Right lobe of liver (tissue), 6 donors: Measurements from ENCODE around the gene SYNJ2. TPM values are rescaled to one million over a fixed set of nuclear protein-coding genes. Genes with fewer than 3 reads are reported as not detected.

Source experiments
- ATAC-seq, 4 donors: fragments of 200-7000 bp; cut with Tn5 transposase; one replicate each; pipeline ENCODE4 v1.9.1; 2020; ENCODE audit warnings: mild to moderate bottlenecking in 4 of 4, moderate library complexity in 4 of 4
- DNase-seq, 3 donors: peaks; one replicate each; pipeline ENCODE4 v3.0.0-alpha.2; 2020
- H3K27ac ChIP-seq, 3 donors: fragments of 200-600 bp; one replicate each; pipeline ENCODE4 v1.8.0; 2022
- H3K27me3 ChIP-seq, 2 donors: fragments of 200-600 bp; one replicate each; pipeline ENCODE4 v1.8.0; 2022
- H3K36me3 ChIP-seq, 4 donors: fragments of 200-600 bp; sonication (generic) in 1 of 4; one replicate each; pipeline versions ENCODE4 v1.5.1 to v1.8.0; 2017 to 2022; ENCODE audit warnings: control low read depth in 1 of 4
- H3K4me1 ChIP-seq, 4 donors: fragments of 200-600 bp; sonication (generic) in 1 of 4; one replicate each; pipeline versions ENCODE4 v1.5.1 to v1.8.0; 2017 to 2022; ENCODE audit warnings: control low read depth in 1 of 4
- H3K4me3 ChIP-seq, 3 donors: fragments of 200-600 bp; one replicate each; pipeline ENCODE4 v1.8.0; 2022
- H3K9me3 ChIP-seq, 4 donors: fragments of 200-600 bp; sonication (generic) in 1 of 4; one replicate each; pipeline versions ENCODE4 v1.5.1 to v1.8.0; 2017 to 2022; ENCODE audit warnings: control low read depth in 1 of 4
- POLR2A ChIP-seq: fragments of 450-650 bp; IDR thresholded peaks from one replicate; pipeline ENCODE4 v1.6.1; 2017; ENCODE audit warnings: antibody characterized with exemption, mild to moderate bottlenecking
- WGBS: methylation state at CpG from one replicate; pipeline ENCODE4 v1.1.6; 2018; ENCODE audit warnings: low coverage, low lambda C conversion rate; ENCODE audit not compliant: insufficient coverage; ENCODE audit errors: missing lambda C conversion rate; 5-methylcytosine and 5-hydroxymethylcytosine counted together
- intact Hi-C, 2 donors: fragments of 100-400 bp; cut with DNase I; formaldehyde crosslinking; loops; one replicate each; pipeline versions ENCODE4 v1.11.2 to v1.14.1; 2022
- total RNA-seq, 6 experiments: library from RNA; depleted of rRNA in 2 of 6; stranded (reverse); fragments of >200 nt in 2 of 6; fragmentation: NEBNext Ultra II Directional in 3 of 6; extraction: Animal tissue kit (Norgen Biotek cat#: 25700) in 3 of 6; gene quantifications; one replicate each; pipeline versions ENCODE4 v1.1.0 to v1.2.4, GENCODE V29; 2016 to 2023
- TF ChIP-seq, protein P1 (sequence below), 4 donors: fragments of 200-600 bp in 3 of 4; fragments of 450-650 bp in 1 of 4; IDR thresholded peaks; one replicate each; pipeline versions ENCODE4 v1.5.1 to v1.8.0; 2016 to 2022; ENCODE audit warnings: antibody characterized with exemption in 4 of 4, mild to moderate bottlenecking in 2 of 4
- donor health status: DM: no; HTN: yes; CAD: no.
- donor health status: DM: no; HTN: no; CAD: no.
- donor health status: DM: no; HTN: no; CAD: no.
- donor health status: DM: no; HTN: yes; CAD: no.
- donor health status: DM: no; HTN: yes; CAD: no.

The SYNJ2 gene
- total RNA-seq, 6 experiments from 2014 or later, result 3.2 to 7.4 (median 4.2) TPM

- intact Hi-C loops, result loop anchor here (5.0 kb wide), 2 partner anchors 91 to 96 kb away; partner anchors contain the start of gene SYNJ2 (in 1 of the 2)
- no peak for TF ChIP-seq POLR2A
- TF ChIP-seq, protein P1, sequence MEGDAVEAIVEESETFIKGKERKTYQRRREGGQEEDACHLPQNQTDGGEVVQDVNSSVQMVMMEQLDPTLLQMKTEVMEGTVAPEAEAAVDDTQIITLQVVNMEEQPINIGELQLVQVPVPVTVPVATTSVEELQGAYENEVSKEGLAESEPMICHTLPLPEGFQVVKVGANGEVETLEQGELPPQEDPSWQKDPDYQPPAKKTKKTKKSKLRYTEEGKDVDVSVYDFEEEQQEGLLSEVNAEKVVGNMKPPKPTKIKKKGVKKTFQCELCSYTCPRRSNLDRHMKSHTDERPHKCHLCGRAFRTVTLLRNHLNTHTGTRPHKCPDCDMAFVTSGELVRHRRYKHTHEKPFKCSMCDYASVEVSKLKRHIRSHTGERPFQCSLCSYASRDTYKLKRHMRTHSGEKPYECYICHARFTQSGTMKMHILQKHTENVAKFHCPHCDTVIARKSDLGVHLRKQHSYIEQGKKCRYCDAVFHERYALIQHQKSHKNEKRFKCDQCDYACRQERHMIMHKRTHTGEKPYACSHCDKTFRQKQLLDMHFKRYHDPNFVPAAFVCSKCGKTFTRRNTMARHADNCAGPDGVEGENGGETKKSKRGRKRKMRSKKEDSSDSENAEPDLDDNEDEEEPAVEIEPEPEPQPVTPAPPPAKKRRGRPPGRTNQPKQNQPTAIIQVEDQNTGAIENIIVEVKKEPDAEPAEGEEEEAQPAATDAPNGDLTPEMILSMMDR (IDR thresholded peaks at IDR 0.05), result no peak
- Histone ChIP-seq H3K27me3 (no peaks in the 10 kb centered on the region), H3K4me1 (no peaks in the 10 kb centered on the region), H3K27ac (no peak overlapping the region), H3K36me3 (peaks cover 0 to 13% (median 0%) of the 10 kb centered on the region in 4 donors), H3K4me3 (no peak overlapping the region), H3K9me3 (no peaks in the 10 kb centered on the region)
- WGBS, result 80% methylated on average over 1 of the region's 3 CpGs
- ATAC-seq (no peak), DNase-seq (no peak)
Observed at GRCh38 chr6:158073776-158074175, 92.1 kb downstream of the SYNJ2 start.

- 94% methylated on average over 13 of the region's 18 CpGs for WGBS
- TF ChIP-seq POLR2A, result no peak
- TF ChIP-seq, protein P1 (IDR thresholded peaks at IDR 0.05), result no peak
- Histone ChIP-seq H3K9me3 (no peaks in the 10 kb centered on the region), H3K27ac (no peak overlapping the region), H3K36me3 (peaks cover 0 to 13% (median 0%) of the 10 kb centered on the region in 4 donors), H3K27me3 (no peaks in the 10 kb centered on the region), H3K4me1 (no peaks in the 10 kb centered on the region), H3K4me3 (no peak overlapping the region)
- DNase-seq (no peak), ATAC-seq (no peak)
- intact Hi-C loops, result no loop called here
Observed at GRCh38 chr6:158076548-158076947, 94.9 kb downstream of the SYNJ2 start.

DNA sequence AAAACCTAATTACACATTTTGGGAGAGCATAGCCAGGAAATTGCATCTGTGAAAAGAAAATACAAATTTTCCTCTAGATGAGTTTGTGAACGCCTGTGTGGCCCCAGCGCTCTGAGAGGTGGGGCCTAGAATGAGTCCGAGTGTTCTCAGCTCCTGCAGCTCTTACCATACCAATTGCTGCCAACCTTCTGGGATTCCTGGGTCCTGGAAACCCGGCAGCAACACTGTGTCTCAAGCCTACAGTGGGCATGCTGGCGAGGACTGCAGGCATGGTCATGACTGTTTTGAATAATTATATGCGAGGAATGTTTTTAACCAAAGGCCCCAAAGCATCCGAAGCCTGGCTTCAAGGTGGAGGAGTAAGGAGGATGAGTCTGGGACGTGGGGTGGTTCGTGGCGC, 96.0 kb downstream of the SYNJ2 start:
- Histone ChIP-seq H3K9me3 (no peaks in the 10 kb centered on the region), H3K27me3 (no peaks in the 10 kb centered on the region), H3K4me3 (no peak overlapping the region), H3K4me1 (no peaks in the 10 kb centered on the region), H3K27ac (no peak overlapping the region), H3K36me3 (peaks cover 0 to 13% (median 0%) of the 10 kb centered on the region in 4 donors)
- intact Hi-C loops, result no loop called here
- DNase-seq (no peak), ATAC-seq (no peak)
- WGBS, result 93% methylated on average over 7 of the region's 10 CpGs
- TF ChIP-seq, protein P1 (IDR thresholded peaks at IDR 0.05), result no peak
- TF ChIP-seq POLR2A, result no peak

- 80% methylated on average over 6 of the region's 7 CpGs for WGBS
- ATAC-seq (no peak), DNase-seq (no peak)
- Histone ChIP-seq H3K4me1 (no peaks in the 10 kb centered on the region), H3K36me3 (peaks cover 0 to 13% (median under 1%) of the 10 kb centered on the region in 4 donors), H3K27ac (no peak overlapping the region), H3K4me3 (no peak overlapping the region), H3K9me3 (no peaks in the 10 kb centered on the region), H3K27me3 (no peaks in the 10 kb centered on the region)
- intact Hi-C loops, result no loop called here
- TF ChIP-seq POLR2A, result no peak
- TF ChIP-seq, protein P1 (IDR thresholded peaks at IDR 0.05), result no peak
Observed at GRCh38 chr6:158078320-158078719, 96.7 kb downstream of the SYNJ2 start.
